Heart left ventricle (tissue), 13 donors: ENCODE data around the gene PARD3B.

Source experiments
- POLR2A ChIP-seq, 2 donors: fragments of 450-650 bp; IDR thresholded peaks; one replicate each; pipeline ENCODE4 v1.6.1; 2017; ENCODE audit warnings: antibody characterized with exemption in 2 of 2, mild to moderate bottlenecking in 2 of 2, moderate library complexity in 2 of 2
- TF ChIP-seq, protein P1 (sequence below), 12 donors: fragments of 200-600 bp; sonication (generic) in 4 of 12; IDR thresholded peaks; one replicate each; pipeline versions ENCODE4 v1.5.0 to v1.8.0; 2018 to 2022; ENCODE audit warnings: antibody characterized with exemption in 12 of 12, mild to moderate bottlenecking in 5 of 12
- donor health status: ischemic (EF 13 %, LVEDD 7.1; RV severe dilation, severe dysfunction).
- donor health status: DM: no; HTN: yes; CAD: no.
- donor health status: DM: no; HTN: no; CAD: no.
- donor health status: ischemic (EF 25% LVEDD 6.9; RV normal size, moderate dysfunction).
- donor health status: ischemic (EF 25% LVEDD 5.7; RV mildly dilated, moderate dysfunction).
- donor health status: ischemic (EF 35%, LVEDD 5.7; RV mildly dilated, moderate dysfunction).
- donor health status: nonischemic (EF 11% LVEDD 7.7; RV severe dilation, severe dysfunction).
- donor health status: DM: yes; HTN: yes; CAD: no.
- donor health status: PGD.
- donor health status: ischemic (EF 29% LVEDD 5.4; RV normal size, mild dysfunction).
- donor health status: nonischemic (EF 23%, LVEDD 6.1; RV moderate dilation, normal function).

DNA sequence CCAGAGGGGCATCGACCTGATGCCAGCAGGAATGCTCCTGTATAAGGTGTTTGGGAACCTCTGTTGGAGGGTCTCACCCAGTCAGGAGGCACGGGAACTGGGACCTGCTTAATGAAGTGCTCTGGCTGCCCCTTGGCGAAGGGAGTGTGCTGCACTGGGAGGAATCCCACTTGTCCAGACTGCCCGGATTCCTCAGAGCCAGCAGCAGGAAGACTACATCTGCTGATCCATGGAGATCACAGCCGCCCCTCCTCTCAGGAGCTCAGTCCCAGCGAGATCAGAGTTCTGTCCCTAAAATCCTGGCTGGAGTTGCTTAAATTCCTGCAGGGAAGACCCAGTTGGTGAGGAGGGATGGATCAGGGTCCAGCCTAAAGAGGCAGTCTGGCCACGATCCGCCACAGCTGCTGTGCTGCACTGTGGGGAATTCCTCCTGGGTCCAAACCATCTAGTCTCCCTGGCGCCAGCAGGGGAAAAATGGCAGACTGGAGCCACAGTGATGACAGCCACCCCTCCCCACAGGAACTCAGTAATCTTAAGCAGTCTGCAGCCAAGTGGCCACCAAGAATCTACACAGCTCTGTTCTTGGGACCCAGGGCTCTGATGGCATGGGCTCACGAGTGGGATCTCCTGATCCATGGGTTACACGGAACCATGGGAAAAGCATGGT lies 1060.5 kb downstream of the PARD3B start:
- TF ChIP-seq, protein P1, sequence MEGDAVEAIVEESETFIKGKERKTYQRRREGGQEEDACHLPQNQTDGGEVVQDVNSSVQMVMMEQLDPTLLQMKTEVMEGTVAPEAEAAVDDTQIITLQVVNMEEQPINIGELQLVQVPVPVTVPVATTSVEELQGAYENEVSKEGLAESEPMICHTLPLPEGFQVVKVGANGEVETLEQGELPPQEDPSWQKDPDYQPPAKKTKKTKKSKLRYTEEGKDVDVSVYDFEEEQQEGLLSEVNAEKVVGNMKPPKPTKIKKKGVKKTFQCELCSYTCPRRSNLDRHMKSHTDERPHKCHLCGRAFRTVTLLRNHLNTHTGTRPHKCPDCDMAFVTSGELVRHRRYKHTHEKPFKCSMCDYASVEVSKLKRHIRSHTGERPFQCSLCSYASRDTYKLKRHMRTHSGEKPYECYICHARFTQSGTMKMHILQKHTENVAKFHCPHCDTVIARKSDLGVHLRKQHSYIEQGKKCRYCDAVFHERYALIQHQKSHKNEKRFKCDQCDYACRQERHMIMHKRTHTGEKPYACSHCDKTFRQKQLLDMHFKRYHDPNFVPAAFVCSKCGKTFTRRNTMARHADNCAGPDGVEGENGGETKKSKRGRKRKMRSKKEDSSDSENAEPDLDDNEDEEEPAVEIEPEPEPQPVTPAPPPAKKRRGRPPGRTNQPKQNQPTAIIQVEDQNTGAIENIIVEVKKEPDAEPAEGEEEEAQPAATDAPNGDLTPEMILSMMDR (IDR thresholded peaks at IDR 0.05) = no peak
- no peak for TF ChIP-seq POLR2A (IDR thresholded peaks at IDR 0.05)
